ENCODE data around the gene IL36B. TPM values are rescaled to one million over a fixed set of nuclear protein-coding genes. Genes with fewer than 3 reads are reported as not detected.
A peak's percentile ranks its signal among the peaks of the same experiment; 100 is the strongest.

Gene IL36B
- total RNA-seq, 1 donor from 2014 or later, result not detected

- Mint-ChIP-seq H3K4me3 (no peak overlapping the region), H3K27ac (ENCODE audit: unreplicated experiment) (no peak overlapping the region), H3K27me3 (ENCODE audit: low read depth) (peaks cover 47% of the 10 kb centered on the region), H3K9me3 (no peaks in the 10 kb centered on the region), H3K36me3 (ENCODE audit: low read depth) (no peaks in the 10 kb centered on the region), H3K4me1 (no peaks in the 10 kb centered on the region)
- TF ChIP-seq, protein P1, sequence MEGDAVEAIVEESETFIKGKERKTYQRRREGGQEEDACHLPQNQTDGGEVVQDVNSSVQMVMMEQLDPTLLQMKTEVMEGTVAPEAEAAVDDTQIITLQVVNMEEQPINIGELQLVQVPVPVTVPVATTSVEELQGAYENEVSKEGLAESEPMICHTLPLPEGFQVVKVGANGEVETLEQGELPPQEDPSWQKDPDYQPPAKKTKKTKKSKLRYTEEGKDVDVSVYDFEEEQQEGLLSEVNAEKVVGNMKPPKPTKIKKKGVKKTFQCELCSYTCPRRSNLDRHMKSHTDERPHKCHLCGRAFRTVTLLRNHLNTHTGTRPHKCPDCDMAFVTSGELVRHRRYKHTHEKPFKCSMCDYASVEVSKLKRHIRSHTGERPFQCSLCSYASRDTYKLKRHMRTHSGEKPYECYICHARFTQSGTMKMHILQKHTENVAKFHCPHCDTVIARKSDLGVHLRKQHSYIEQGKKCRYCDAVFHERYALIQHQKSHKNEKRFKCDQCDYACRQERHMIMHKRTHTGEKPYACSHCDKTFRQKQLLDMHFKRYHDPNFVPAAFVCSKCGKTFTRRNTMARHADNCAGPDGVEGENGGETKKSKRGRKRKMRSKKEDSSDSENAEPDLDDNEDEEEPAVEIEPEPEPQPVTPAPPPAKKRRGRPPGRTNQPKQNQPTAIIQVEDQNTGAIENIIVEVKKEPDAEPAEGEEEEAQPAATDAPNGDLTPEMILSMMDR (conservative IDR thresholded peaks at IDR 0.05), result no peak
- DNase-seq (ENCODE audit: low read depth, low spot score), result no peak
Observed at GRCh38 chr2:113075030-113075429, 22.4 kb upstream of the IL36B start.

DNA sequence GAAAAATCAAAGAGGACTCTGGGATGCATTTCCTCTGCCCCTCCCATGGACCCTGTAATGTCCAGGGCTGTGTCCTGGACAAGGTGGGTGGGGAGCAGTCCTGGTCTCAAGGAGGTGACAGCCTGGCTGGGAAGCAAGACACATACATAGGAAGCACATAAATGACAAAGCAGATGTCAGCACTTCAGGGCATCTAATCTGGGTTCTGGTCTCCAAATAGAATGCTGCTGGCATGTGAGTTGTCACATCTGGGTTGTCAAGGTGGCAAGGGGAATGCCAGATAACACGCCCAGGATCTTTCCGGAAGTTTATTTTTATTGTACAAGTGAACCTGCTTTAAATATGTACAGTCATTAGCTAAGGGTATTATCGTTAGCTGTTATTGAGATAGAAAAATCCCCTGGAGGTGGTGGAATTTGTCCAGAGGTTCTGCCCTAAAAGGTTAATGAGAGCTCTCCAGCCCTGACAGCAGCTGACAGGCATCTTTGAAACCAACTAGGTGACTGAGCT lies 20.7 kb upstream of the IL36B start:
- peaks cover 52% of the 10 kb centered on the region for H3K27me3 Mint-ChIP-seq (ENCODE audit: low read depth)
- H3K4me3 Mint-ChIP-seq, result no peak overlapping the region
- H3K27ac Mint-ChIP-seq (ENCODE audit: unreplicated experiment), result peak overlapping the region; percentile 58
- TF ChIP-seq, protein P1 (conservative IDR thresholded peaks at IDR 0.05), result no peak
- DNase-seq (ENCODE audit: low read depth, low spot score), result no peak
- H3K9me3 Mint-ChIP-seq, result no peaks in the 10 kb centered on the region
- no peaks in the 10 kb centered on the region for H3K4me1 Mint-ChIP-seq
- no peaks in the 10 kb centered on the region for H3K36me3 Mint-ChIP-seq (ENCODE audit: low read depth)

GRCh38 chr2:113072584-113072983 lies 19.9 kb upstream of the IL36B start:
- H3K36me3 Mint-ChIP-seq (ENCODE audit: low read depth), result no peaks in the 10 kb centered on the region
- TF ChIP-seq, protein P1 (conservative IDR thresholded peaks at IDR 0.05), result no peak
- H3K27ac Mint-ChIP-seq (ENCODE audit: unreplicated experiment), result no peak overlapping the region
- H3K27me3 Mint-ChIP-seq (ENCODE audit: low read depth), result peaks cover 45% of the 10 kb centered on the region
- H3K4me1 Mint-ChIP-seq, result no peaks in the 10 kb centered on the region
- no peak overlapping the region for H3K4me3 Mint-ChIP-seq
- no peaks in the 10 kb centered on the region for H3K9me3 Mint-ChIP-seq
- no peak for DNase-seq (ENCODE audit: low read depth, low spot score)

- H3K36me3 Mint-ChIP-seq (ENCODE audit: low read depth), result no peaks in the 10 kb centered on the region
- H3K9me3 Mint-ChIP-seq, result peaks cover 3% of the 10 kb centered on the region
- peaks cover 29% of the 10 kb centered on the region for H3K27me3 Mint-ChIP-seq (ENCODE audit: low read depth)
- H3K4me3 Mint-ChIP-seq, result no peak overlapping the region
- no peaks in the 10 kb centered on the region for H3K4me1 Mint-ChIP-seq
- DNase-seq (ENCODE audit: low read depth, low spot score), result no peak
- TF ChIP-seq, protein P1 (conservative IDR thresholded peaks at IDR 0.05), result no peak
- no peak overlapping the region for H3K27ac Mint-ChIP-seq (ENCODE audit: unreplicated experiment)
Observed at GRCh38 chr2:113070606-113070975, 17.9 kb upstream of the IL36B start.

- H3K4me1 Mint-ChIP-seq, result no peaks in the 10 kb centered on the region
- no peaks in the 10 kb centered on the region for H3K36me3 Mint-ChIP-seq (ENCODE audit: low read depth)
- peaks cover 29% of the 10 kb centered on the region for H3K27me3 Mint-ChIP-seq (ENCODE audit: low read depth)
- H3K9me3 Mint-ChIP-seq, result peaks cover 7% of the 10 kb centered on the region
- H3K27ac Mint-ChIP-seq (ENCODE audit: unreplicated experiment), result no peak overlapping the region
- TF ChIP-seq, protein P1 (conservative IDR thresholded peaks at IDR 0.05), result no peak
- no peak overlapping the region for H3K4me3 Mint-ChIP-seq
- DNase-seq (ENCODE audit: low read depth, low spot score), result no peak
Observed at GRCh38 chr2:113069676-113070605, 17.3 kb upstream of the IL36B start.

Measured in neural crest cell (in vitro differentiated cells).